Fibroblast of skin of left biceps (primary cell): ENCODE data around the gene BAHD1.
A peak's percentile ranks its signal among the peaks of the same experiment; 100 is the strongest.

Experiments
- DNase-seq, 2 experiments: peaks; one replicate each; pipeline ENCODE4 v3.0.0-alpha.2; 2013; ENCODE audit warnings: low read depth in 2 of 2

BAHD1 gene

GRCh38 chr15:40440743-40441564 is at the start of gene BAHD1:
Gene BAHD1, plus strand, starts transcription at chr15:40440953. Its CDS starts 17,512 bp downstream, at chr15:40458465.
- peak; percentile 85 to 86 for DNase-seq

- DNase-seq: peak in 1 of 2 experiments; percentile 7
Observed at GRCh38 chr15:40392986-40393948, 47.5 kb upstream of the BAHD1 start.

- DNase-seq: no peak
Observed at GRCh38 chr15:40397688-40398412, 42.9 kb upstream of the BAHD1 start.

- DNase-seq: no peak
Observed at GRCh38 chr15:40398413-40398873, 42.3 kb upstream of the BAHD1 start.

GRCh38 chr15:40399370-40399769 is 41.4 kb upstream of the BAHD1 start:
- DNase-seq: no peak

- DNase-seq: peak; percentile 76 to 80
Observed at GRCh38 chr15:40405501-40406381, 35.0 kb upstream of the BAHD1 start, which contains the start of gene IVD. Gene IVD, plus strand, starts transcription at chr15:40405795. Its CDS starts 33 bp downstream, at chr15:40405828.

GRCh38 chr15:40407330-40407990 is 33.3 kb upstream of the BAHD1 start:
- DNase-seq: no peak

GRCh38 chr15:40409366-40409765 is 31.4 kb upstream of the BAHD1 start:
- DNase-seq: no peak

- DNase-seq: no peak
Observed at GRCh38 chr15:40410476-40410875, 30.3 kb upstream of the BAHD1 start.

GRCh38 chr15:40412095-40412759 is 28.5 kb upstream of the BAHD1 start:
- DNase-seq: no peak

- DNase-seq: no peak
Observed at GRCh38 chr15:40413036-40413435, 27.7 kb upstream of the BAHD1 start.

GRCh38 chr15:40414816-40415215 is 25.9 kb upstream of the BAHD1 start:
- no peak for DNase-seq

GRCh38 chr15:40415226-40415625 is 25.5 kb upstream of the BAHD1 start:
- no peak for DNase-seq

GRCh38 chr15:40416056-40416455 is 24.7 kb upstream of the BAHD1 start:
- no peak for DNase-seq

GRCh38 chr15:40418126-40418525 is 22.6 kb upstream of the BAHD1 start:
- no peak for DNase-seq

GRCh38 chr15:40420071-40420713 is 20.6 kb upstream of the BAHD1 start:
- DNase-seq: no peak

- no peak for DNase-seq
Observed at GRCh38 chr15:40420793-40421192, 20.0 kb upstream of the BAHD1 start.

- DNase-seq: no peak
Observed at GRCh38 chr15:40421246-40422157, 19.3 kb upstream of the BAHD1 start.
